ENCODE data around the gene KRT76.
"Not testable (repeated sequence)": the region's sequence is repeated elsewhere in the genome, so short reads cannot be mapped to it uniquely, and the experiment has no call there.

The KRT76 gene

DNA sequence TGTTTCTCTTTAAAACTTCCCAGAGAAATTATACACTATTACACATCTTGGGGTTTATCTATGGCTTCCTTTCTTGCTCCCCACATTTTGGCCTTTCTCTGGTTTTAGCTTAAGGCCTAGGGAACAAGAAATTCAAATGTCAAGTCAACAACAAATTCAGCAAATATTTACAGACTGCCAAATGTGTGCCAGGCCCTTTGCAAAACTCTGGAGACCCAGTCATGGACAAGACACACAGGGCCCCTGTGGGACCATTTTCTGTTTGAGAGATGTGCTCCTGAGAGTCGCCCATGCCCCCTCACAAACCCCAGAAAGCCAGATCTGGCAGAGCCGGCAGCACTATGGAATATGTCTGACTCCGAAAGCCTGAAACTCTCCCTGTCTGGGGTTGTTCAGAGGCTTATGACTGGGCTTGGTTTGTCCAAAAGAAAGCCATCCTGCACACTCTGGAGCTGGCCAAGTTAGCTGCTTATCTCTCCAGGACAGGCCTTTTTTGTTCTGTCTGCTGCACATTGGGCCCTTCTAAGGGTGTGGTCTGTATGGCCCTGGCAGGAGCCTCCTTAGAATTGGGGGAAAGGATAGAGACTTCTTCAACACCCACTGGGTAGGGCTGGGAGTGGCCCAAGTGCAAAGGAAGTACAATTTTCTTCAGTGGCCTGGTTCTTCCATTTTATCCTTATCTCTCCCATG lies 19.8 kb upstream of the KRT76 start:
- H3K36me3 Mint-ChIP-seq, result no peaks in the 10 kb centered on the region
- ATAC-seq (ENCODE audit: low read depth), result no peak
- no peak for DNase-seq (ENCODE audit: low spot score in 2 of 2)
- no peak overlapping the region for H3K27ac Mint-ChIP-seq
- H3K9me3 Mint-ChIP-seq, result no peaks in the 10 kb centered on the region
- H3K27me3 Mint-ChIP-seq, result peaks cover 16% of the 10 kb centered on the region
- H3K4me1 Mint-ChIP-seq, result no peaks in the 10 kb centered on the region
- no peak overlapping the region for H3K4me3 Mint-ChIP-seq

GRCh38 chr12:52796429-52796794 lies 19.3 kb upstream of the KRT76 start:
- Mint-ChIP-seq H3K4me3 (no peak overlapping the region), H3K27me3 (peaks cover 18% of the 10 kb centered on the region), H3K27ac (no peak overlapping the region), H3K9me3 (no peaks in the 10 kb centered on the region), H3K4me1 (no peaks in the 10 kb centered on the region), H3K36me3 (no peaks in the 10 kb centered on the region)
- no peak for ATAC-seq (ENCODE audit: low read depth)
- DNase-seq (ENCODE audit: low spot score in 2 of 2), result no peak

GRCh38 chr12:52795694-52796428 lies 18.7 kb upstream of the KRT76 start, which contains the start of gene KRT3:
TSS of gene KRT3 (minus strand) at chr12:52796117. CDS start at chr12:52796042, 75 bp downstream.
- Mint-ChIP-seq H3K4me3 (no peak within 1 kb of the TSS), H3K27me3 (peaks cover 18% of the 10 kb centered on the region), H3K9me3 (no peaks in the 10 kb centered on the region)

GRCh38 chr12:52795332-52795674 lies 18.2 kb upstream of the KRT76 start:
- H3K4me3 Mint-ChIP-seq; DNase-seq (ENCODE audit: low spot score in 2 of 2); ATAC-seq (ENCODE audit: low read depth); H3K9me3 Mint-ChIP-seq; H3K4me1 Mint-ChIP-seq; H3K27ac Mint-ChIP-seq; H3K36me3 Mint-ChIP-seq: not testable (repeated sequence)
- H3K27me3 Mint-ChIP-seq, result peaks cover 21% of the 10 kb centered on the region

More at GRCh38 chr12:52795694-52796428, 18.7 kb upstream of the KRT76 start, which contains the start of gene KRT3:
- ATAC-seq (ENCODE audit: low read depth) (no peak), DNase-seq (ENCODE audit: low spot score in 2 of 2) (no peak)
- Mint-ChIP-seq H3K36me3 (no peaks in the 10 kb centered on the region), H3K27ac (no peak within 1 kb of the TSS), H3K4me1 (no peaks in the 10 kb centered on the region)

- H3K27ac Mint-ChIP-seq, result no peak overlapping the region
- no peaks in the 10 kb centered on the region for H3K9me3 Mint-ChIP-seq
- H3K36me3 Mint-ChIP-seq, result no peaks in the 10 kb centered on the region
- ATAC-seq (ENCODE audit: low read depth), result no peak
- H3K4me3 Mint-ChIP-seq, result no peak overlapping the region
- peaks cover 17% of the 10 kb centered on the region for H3K27me3 Mint-ChIP-seq
- no peak for DNase-seq (ENCODE audit: low spot score in 2 of 2)
- H3K4me1 Mint-ChIP-seq, result no peaks in the 10 kb centered on the region
Measured at GRCh38 chr12:52794479-52795331, 17.6 kb upstream of the KRT76 start.

DNA sequence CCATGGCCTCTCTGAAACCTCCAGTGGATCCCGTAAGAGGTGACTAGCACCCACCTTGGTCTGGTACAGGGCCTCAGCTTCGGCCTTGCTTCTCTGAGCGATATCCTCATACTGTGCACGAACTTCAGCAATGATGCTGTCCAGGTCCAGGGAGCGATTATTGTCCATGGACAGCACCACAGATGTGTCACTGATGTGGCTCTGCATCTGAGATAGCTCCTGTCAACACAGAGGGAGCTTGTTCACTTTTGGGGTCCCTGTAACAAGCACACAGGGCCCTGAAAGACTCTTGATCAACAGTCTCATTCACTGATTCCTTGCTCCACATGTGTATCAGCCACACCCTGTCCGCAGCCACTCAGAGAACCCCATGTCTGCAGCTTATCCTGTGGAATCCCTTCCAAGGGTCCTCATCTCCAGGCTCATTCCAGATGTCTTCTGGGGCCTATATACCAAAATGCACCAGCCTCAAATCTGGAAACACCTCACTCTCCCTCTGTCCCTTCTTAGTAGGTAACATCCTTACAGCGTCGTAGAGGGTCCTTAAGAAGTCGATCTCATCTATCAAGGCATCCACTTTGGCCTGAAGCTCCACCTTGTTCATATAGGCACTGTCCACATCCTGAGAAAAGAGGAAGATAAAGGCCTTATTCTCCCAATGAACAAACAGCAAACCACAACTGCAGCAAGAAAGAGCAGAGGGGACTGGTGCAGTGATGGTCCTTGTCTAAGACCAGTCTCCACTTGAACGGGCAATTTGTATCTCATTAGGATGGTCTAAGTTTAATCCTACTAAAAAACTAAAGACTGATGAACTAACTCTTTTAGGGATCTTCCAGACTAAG lies 15.3 kb upstream of the KRT76 start:
- Mint-ChIP-seq H3K27me3 (peaks cover 24% of the 10 kb centered on the region), H3K4me3 (no peak overlapping the region), H3K27ac (no peak overlapping the region), H3K4me1 (peaks cover 3% of the 10 kb centered on the region), H3K36me3 (no peaks in the 10 kb centered on the region), H3K9me3 (no peaks in the 10 kb centered on the region)
- DNase-seq (ENCODE audit: low spot score in 2 of 2), result no peak
- ATAC-seq (ENCODE audit: low read depth), result no peak

- Mint-ChIP-seq H3K4me1 (peaks cover 3% of the 10 kb centered on the region), H3K9me3 (no peaks in the 10 kb centered on the region), H3K27me3 (peaks cover 24% of the 10 kb centered on the region), H3K27ac (no peak overlapping the region), H3K36me3 (no peaks in the 10 kb centered on the region), H3K4me3 (no peak overlapping the region)
- no peak for ATAC-seq (ENCODE audit: low read depth)
- DNase-seq (ENCODE audit: low spot score in 2 of 2), result no peak
Measured at GRCh38 chr12:52791271-52792184, 14.4 kb upstream of the KRT76 start.

DNA sequence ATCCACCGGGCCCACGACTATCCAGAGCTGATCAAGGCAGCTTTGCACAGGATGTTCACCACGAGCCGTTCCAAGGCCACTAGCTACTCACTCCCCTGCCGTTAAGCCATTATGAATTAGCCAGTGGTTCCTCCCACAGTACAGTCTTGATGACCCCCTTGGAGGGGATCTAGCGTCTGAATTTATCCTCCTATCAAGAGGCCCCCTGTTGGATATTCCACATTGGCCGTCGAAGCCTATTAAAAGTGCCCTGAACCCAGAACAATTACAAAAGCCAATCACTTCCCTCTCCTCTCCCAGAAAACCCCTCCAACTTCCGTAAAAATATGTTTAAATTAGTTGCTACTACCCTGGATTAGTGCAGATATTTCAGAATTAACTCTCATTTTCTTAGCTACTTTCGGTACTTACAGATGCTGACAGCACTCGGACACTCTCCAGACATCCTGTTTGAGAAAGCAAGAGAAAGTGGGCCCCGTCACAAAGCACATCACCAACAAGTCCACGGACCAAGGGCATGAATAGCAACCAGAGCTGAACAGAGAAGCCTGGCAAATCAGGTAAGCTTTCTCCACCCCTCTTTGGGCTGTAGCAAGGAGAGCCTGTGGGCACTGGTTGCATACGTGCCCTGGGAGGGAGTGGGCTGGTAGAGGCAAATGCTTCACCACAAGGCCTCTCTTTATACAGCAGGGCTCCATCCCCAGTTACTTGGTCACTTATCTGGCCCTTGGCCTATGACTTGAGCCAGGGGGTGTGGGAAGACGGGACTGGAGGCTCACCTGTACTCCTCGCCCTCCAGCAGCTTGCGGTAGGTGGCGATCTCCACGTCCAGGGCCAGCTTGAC lies 13.5 kb upstream of the KRT76 start:
- H3K36me3 Mint-ChIP-seq, result no peaks in the 10 kb centered on the region
- peaks cover 21% of the 10 kb centered on the region for H3K27me3 Mint-ChIP-seq
- H3K4me1 Mint-ChIP-seq, result peaks cover 3% of the 10 kb centered on the region
- H3K9me3 Mint-ChIP-seq, result peaks cover 2% of the 10 kb centered on the region
- DNase-seq (ENCODE audit: low spot score in 2 of 2), result no peak
- H3K27ac Mint-ChIP-seq, result no peak overlapping the region
- no peak overlapping the region for H3K4me3 Mint-ChIP-seq
- no peak for ATAC-seq (ENCODE audit: low read depth)

DNA sequence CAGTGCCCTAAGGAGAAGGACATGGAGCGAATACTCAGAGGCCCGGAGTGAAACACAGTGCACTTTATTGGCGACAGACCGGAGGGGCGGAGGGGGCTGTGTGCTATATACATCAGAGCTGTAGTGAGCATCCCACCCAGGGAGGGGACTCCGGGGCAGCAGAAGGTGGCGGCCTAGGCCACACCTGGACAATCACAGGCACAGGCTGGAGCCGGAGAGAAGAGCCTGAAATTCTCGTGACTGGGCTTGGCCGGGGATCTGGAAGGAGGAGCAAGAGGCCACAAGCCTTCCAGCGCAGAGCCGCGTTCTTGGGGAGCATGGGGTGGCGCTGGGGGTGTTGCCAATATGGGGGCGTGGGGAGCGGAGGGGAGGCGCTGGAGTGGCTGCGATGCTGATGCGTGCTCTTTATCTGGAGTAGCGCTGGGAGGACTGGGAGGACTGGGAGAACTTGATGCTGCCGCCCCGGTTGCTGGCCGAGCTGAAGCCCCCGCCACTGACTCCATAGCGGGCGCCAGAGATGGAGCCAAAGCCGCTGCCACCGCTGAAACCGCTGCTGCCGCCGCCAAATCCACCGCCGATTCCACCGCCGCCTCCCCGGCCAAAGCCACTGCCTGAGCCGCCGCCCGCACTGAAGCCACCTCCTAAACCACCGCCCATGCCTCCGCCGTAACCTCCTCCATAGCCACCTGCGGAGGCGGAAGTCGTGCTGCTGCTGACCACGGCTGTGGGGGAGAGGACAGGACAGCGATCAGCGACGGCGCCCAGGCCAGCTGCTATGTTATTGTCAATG lies 12.7 kb upstream of the KRT76 start:
- H3K4me1 Mint-ChIP-seq, result peaks cover 3% of the 10 kb centered on the region
- DNase-seq (ENCODE audit: low spot score in 2 of 2) (no peak), ATAC-seq (ENCODE audit: low read depth) (no peak)
- H3K36me3 Mint-ChIP-seq, result no peaks in the 10 kb centered on the region
- peaks cover 2% of the 10 kb centered on the region for H3K9me3 Mint-ChIP-seq
- H3K4me3 Mint-ChIP-seq, result no peak overlapping the region
- no peak overlapping the region for H3K27ac Mint-ChIP-seq
- H3K27me3 Mint-ChIP-seq, result peaks cover 23% of the 10 kb centered on the region

DNA sequence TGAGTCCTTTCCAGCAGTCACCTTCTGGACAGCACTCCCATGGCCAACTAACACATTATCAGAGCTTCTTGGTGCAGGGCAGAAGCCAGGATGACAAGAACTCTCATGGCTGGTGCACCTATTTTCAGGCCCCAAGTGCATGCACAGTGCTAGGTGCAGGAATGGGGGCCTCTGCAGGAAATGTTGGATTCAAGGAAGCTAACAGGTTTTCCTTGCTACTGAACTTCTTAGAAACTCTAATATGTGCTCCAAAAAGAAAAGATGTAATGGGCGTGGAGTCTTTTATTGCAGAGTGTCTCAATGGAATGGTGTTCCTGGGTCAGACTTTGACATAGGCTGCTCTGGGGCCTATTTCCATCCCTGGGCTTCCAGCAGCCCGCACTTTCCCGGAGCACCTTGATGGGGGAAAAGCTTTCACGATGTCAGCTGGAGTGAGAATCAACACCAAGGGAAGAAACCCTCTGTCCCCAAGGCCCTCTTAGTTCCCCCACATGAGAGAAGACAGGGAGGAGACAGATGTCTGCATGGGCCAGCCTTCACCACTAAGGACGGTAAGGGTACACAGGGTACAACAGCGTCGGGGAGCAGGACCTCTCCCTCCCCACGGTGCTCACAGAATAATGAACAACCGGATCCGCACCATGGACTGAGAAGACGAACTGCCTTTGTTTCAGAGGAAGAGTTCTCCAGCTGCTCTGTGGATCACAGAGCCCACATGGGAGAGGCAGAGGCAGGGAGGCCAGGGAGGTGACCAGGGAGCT lies 11.9 kb upstream of the KRT76 start:
- peaks cover 25% of the 10 kb centered on the region for H3K27me3 Mint-ChIP-seq
- ATAC-seq (ENCODE audit: low read depth) (no peak), DNase-seq (ENCODE audit: low spot score in 2 of 2) (no peak)
- peaks cover 2% of the 10 kb centered on the region for H3K9me3 Mint-ChIP-seq
- H3K27ac Mint-ChIP-seq, result no peak overlapping the region
- H3K4me3 Mint-ChIP-seq, result no peak overlapping the region
- H3K4me1 Mint-ChIP-seq, result peaks cover 3% of the 10 kb centered on the region
- no peaks in the 10 kb centered on the region for H3K36me3 Mint-ChIP-seq

GRCh38 chr12:52788192-52788875 lies 11.2 kb upstream of the KRT76 start:
- Mint-ChIP-seq H3K9me3 (peaks cover 2% of the 10 kb centered on the region), H3K27ac (no peak overlapping the region)
- DNase-seq (ENCODE audit: low spot score in 2 of 2), result no peak

More at GRCh38 chr12:52788192-52788875, 11.2 kb upstream of the KRT76 start:
- H3K36me3 Mint-ChIP-seq, result no peaks in the 10 kb centered on the region
- H3K27me3 Mint-ChIP-seq, result peaks cover 26% of the 10 kb centered on the region
- ATAC-seq (ENCODE audit: low read depth), result no peak
- no peak overlapping the region for H3K4me3 Mint-ChIP-seq
- peaks cover 3% of the 10 kb centered on the region for H3K4me1 Mint-ChIP-seq

All from memory B cell (primary cell).